SK-N-SH (cell line): Measurements from ENCODE around the gene ANKRD12. TPM values are rescaled to one million over a fixed set of nuclear protein-coding genes. Genes with fewer than 3 reads are reported as not detected.

Source experiments
- CTCF ChIA-PET: fragments of 300-600, 350-600 bp; formaldehyde crosslinking; extraction: SDS; loops from one replicate; lab custom pipeline; 2021; lab: Yijun Ruan, JAX
- POLR2A ChIA-PET: fragments of 350-600 bp; sonication (Branson Sonifier 250); formaldehyde crosslinking; extraction: SDS; loops from one replicate; lab custom pipeline; 2020; ENCODE audit warnings: antibody characterized with exemption, inconsistent platforms; lab: Yijun Ruan, JAX
- DNase-seq: peaks from one replicate; pipeline ENCODE4 v3.0.0; 2012
- H2AFZ ChIP-seq: fragments of 200-600 bp; sonication (generic); 2 replicates; pipeline ENCODE4 v1.8.1; 2016; ENCODE audit warnings: antibody characterized with exemption, mild to moderate bottlenecking, low read depth
- H3F3A ChIP-seq: fragments of 200-600 bp; sonication (generic); replicated peaks from 2 replicates; pipeline ENCODE3; 2016; ENCODE audit warnings: antibody characterized with exemption, mild to moderate bottlenecking; ENCODE audit not compliant: insufficient read depth
- H3K27ac ChIP-seq, 2 experiments: fragments of 200-500 bp in 1 of 2; fragments of 200-600 bp in 1 of 2; sonication (Bioruptor generic) in 1 of 2; sonication (generic), shearing (Covaris generic) in 1 of 2; 2 replicates each; pipeline versions ENCODE4 v1.5.1 to v1.6.1; 2014 to 2016; ENCODE audit warnings: low read depth in 2 of 2, inconsistent platforms in 1 of 2, low read length in 1 of 2, mild to moderate bottlenecking in 1 of 2, mixed read lengths in 1 of 2
- H3K27me3 ChIP-seq: fragments of 200-600 bp; sonication (generic), shearing (Covaris generic); 2 replicates; pipeline ENCODE4 v1.6.1; 2016; ENCODE audit warnings: mixed run types; ENCODE audit not compliant: insufficient read depth
- H3K36me3 ChIP-seq, 2 experiments: fragments of 200-500 bp in 1 of 2; fragments of 200-600 bp in 1 of 2; sonication (Bioruptor generic) in 1 of 2; sonication (generic) in 1 of 2; replicated peaks in 1 of 2; 2 replicates each; pipeline versions ENCODE3 to v1.5.1; 2014 to 2016; ENCODE audit warnings: low read length in 1 of 2, mild to moderate bottlenecking in 1 of 2; ENCODE audit not compliant: insufficient read depth in 2 of 2, control insufficient read depth in 1 of 2
- H3K4me1 ChIP-seq, 2 experiments: fragments of 200-500 bp in 1 of 2; fragments of 200-600 bp in 1 of 2; sonication (Bioruptor generic) in 1 of 2; sonication (generic), shearing (Covaris generic) in 1 of 2; 2 replicates each; pipeline versions ENCODE4 v1.5.1 to v1.6.1; 2014 to 2016; ENCODE audit warnings: low read depth in 1 of 2, low read length in 1 of 2, mixed run types in 1 of 2; ENCODE audit not compliant: insufficient read depth in 2 of 2, control insufficient read depth in 1 of 2
- H3K4me2 ChIP-seq: fragments of 200-600 bp; sonication (generic), shearing (Covaris generic); 2 replicates; pipeline ENCODE4 v1.6.1; 2017; ENCODE audit warnings: mixed run types
- H3K4me3 ChIP-seq, 2 experiments: fragments of 200-500 bp in 1 of 2; fragments of 200-600 bp in 1 of 2; sonication (Bioruptor generic) in 1 of 2; sonication (generic), shearing (Covaris generic) in 1 of 2; 2 replicates each; pipeline versions ENCODE4 v1.5.1 to v1.8.1; 2014 to 2016; ENCODE audit warnings: low read depth in 2 of 2, inconsistent platforms in 1 of 2, low read length in 1 of 2, mild to moderate bottlenecking in 1 of 2, mixed read lengths in 1 of 2, moderate library complexity in 1 of 2
- H3K79me2 ChIP-seq: fragments of 200-600 bp; sonication (generic); 2 replicates; pipeline ENCODE4 v1.8.1; 2017; ENCODE audit warnings: mild to moderate bottlenecking; ENCODE audit not compliant: insufficient read depth
- H3K9ac ChIP-seq: fragments of 200-600 bp; sonication (generic); 2 replicates; pipeline ENCODE4 v1.6.1; 2017; ENCODE audit warnings: mixed run types
- H3K9me2 ChIP-seq: fragments of 200-600 bp; sonication (generic); 2 replicates; pipeline ENCODE4 v1.6.1; 2017; ENCODE audit warnings: mixed run types
- H3K9me3 ChIP-seq: fragments of 200-600 bp; sonication (generic); 2 replicates; pipeline ENCODE4 v1.6.1; 2017; ENCODE audit warnings: mixed run types, mild to moderate bottlenecking, moderate library complexity
- H4K20me1 ChIP-seq: fragments of 200-600 bp; sonication (generic); 2 replicates; pipeline ENCODE4 v1.6.1; 2017; ENCODE audit warnings: mild to moderate bottlenecking, mixed run types; ENCODE audit not compliant: insufficient read depth
- CHD2 ChIP-seq: fragments of 150-350 bp; IDR thresholded peaks from 2 replicates; pipeline ENCODE4 v1.6.1; 2018; ENCODE audit warnings: low read length; ENCODE audit not compliant: partially characterized antibody
- FOXJ3 ChIP-seq: sonication (generic); formaldehyde crosslinking; IDR thresholded peaks from 2 replicates; pipeline ENCODE4 v1.5.1; 2020; ENCODE audit warnings: mild to moderate bottlenecking, missing genetic modification reagents
- JUND ChIP-seq: IDR thresholded peaks from 2 replicates; pipeline ENCODE4 v1.4.0; 2012
- MXI1 ChIP-seq: IDR thresholded peaks from 2 replicates; pipeline ENCODE4 v1.6.1; 2012; ENCODE audit warnings: mild to moderate bottlenecking, low read depth, low read length, improper control_type of control experiment
- TAF1 ChIP-seq: IDR thresholded peaks from 2 replicates; pipeline ENCODE4 v1.6.1; 2012; ENCODE audit warnings: low read depth, mild to moderate bottlenecking, low read length, moderate library complexity, borderline replicate concordance
- TCF12 ChIP-seq: IDR thresholded peaks from 2 replicates; pipeline ENCODE4 v1.4.0; 2012
- YY1 ChIP-seq: IDR thresholded peaks from 2 replicates; pipeline ENCODE4 v1.4.0; 2012; ENCODE audit warnings: low read depth, mild to moderate bottlenecking
- WGBS: methylation state at CpG from one replicate; pipeline ENCODE4 v1.1.6; 2017; ENCODE audit warnings: low lambda C conversion rate; 5-methylcytosine and 5-hydroxymethylcytosine counted together
- polyA plus RNA-seq, 3 experiments: library from polyadenylated mRNA; depleted of rRNA; stranded (reverse); fragments of >200 nt; gene quantifications; 2 replicates each; pipeline ENCODE4 v1.2.3, GENCODE V29; 2012
- TF ChIP-seq, protein P1 (sequence below): IDR thresholded peaks from 2 replicates; pipeline ENCODE4 v1.4.0; 2012; ENCODE audit warnings: low read depth, borderline replicate concordance
- TF ChIP-seq, protein P2 (sequence below): IDR thresholded peaks from 2 replicates; pipeline ENCODE4 v1.4.0; 2012; ENCODE audit warnings: low read depth
- TF ChIP-seq, protein P3 (sequence below): fragments of 200-600 bp; sonication (generic); IDR thresholded peaks from 2 replicates; pipeline ENCODE4 v1.6.1; 2017; ENCODE audit warnings: antibody characterized with exemption, mild to moderate bottlenecking, moderate library complexity

Gene ANKRD12
- polyA plus RNA-seq, 1 of the 3 experiments (the other 2 are of a cell fraction), result 1.3 TPM

DNA sequence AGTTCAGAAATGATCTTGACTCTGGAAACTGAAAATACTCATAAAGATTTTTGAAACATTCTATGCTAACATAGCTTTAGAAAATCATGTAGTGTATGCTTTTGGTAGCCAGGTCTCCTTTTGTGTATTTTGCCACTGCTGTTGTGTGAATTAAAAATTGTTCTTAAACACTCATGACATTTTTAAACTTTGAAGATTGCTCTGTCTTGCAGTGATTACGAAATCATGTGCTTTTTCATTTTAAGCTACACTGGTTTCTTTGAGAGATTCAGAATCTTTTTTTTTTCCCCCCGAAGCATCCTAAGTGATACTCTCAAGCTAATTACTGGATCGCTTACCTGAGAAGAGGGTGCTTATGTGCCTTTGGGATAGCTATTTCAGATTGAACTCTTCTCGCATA, 60.0 kb downstream of the ANKRD12 start:
- no peaks in the 10 kb centered on the region for H3F3A ChIP-seq
- no peaks in the 10 kb centered on the region for H3K9me3 ChIP-seq
- no peak overlapping the region for H2AFZ ChIP-seq
- H3K4me2 ChIP-seq, result no peak overlapping the region
- H4K20me1 ChIP-seq, result no peaks in the 10 kb centered on the region
- no peaks in the 10 kb centered on the region for H3K27me3 ChIP-seq
- peaks cover 8% of the 10 kb centered on the region; the same call in 1 of the 2 replicates for H3K79me2 ChIP-seq
- no peak overlapping the region for H3K9ac ChIP-seq
- H3K36me3 ChIP-seq, result peaks cover 6 to 31% of the 10 kb centered on the region in 2 experiments
- ChIA-PET POLR2A (no interaction called here), CTCF (no interaction called here)
- no peaks in the 10 kb centered on the region for H3K9me2 ChIP-seq
- H3K27ac ChIP-seq, result no peak overlapping the region
- H3K4me1 ChIP-seq, result no peaks in the 10 kb centered on the region
- TF ChIP-seq, protein P1, sequence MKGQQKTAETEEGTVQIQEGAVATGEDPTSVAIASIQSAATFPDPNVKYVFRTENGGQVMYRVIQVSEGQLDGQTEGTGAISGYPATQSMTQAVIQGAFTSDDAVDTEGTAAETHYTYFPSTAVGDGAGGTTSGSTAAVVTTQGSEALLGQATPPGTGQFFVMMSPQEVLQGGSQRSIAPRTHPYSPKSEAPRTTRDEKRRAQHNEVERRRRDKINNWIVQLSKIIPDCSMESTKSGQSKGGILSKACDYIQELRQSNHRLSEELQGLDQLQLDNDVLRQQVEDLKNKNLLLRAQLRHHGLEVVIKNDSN, result no peak
- TF ChIP-seq FOXJ3 (CRISPR knock-in tag), result no peak
- TF ChIP-seq, protein P2, sequence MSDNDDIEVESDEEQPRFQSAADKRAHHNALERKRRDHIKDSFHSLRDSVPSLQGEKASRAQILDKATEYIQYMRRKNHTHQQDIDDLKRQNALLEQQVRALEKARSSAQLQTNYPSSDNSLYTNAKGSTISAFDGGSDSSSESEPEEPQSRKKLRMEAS, result no peak
- no peak for TF ChIP-seq MXI1
- no peak for TF ChIP-seq CHD2
- TF ChIP-seq TAF1, result no peak
- TF ChIP-seq, protein P3, sequence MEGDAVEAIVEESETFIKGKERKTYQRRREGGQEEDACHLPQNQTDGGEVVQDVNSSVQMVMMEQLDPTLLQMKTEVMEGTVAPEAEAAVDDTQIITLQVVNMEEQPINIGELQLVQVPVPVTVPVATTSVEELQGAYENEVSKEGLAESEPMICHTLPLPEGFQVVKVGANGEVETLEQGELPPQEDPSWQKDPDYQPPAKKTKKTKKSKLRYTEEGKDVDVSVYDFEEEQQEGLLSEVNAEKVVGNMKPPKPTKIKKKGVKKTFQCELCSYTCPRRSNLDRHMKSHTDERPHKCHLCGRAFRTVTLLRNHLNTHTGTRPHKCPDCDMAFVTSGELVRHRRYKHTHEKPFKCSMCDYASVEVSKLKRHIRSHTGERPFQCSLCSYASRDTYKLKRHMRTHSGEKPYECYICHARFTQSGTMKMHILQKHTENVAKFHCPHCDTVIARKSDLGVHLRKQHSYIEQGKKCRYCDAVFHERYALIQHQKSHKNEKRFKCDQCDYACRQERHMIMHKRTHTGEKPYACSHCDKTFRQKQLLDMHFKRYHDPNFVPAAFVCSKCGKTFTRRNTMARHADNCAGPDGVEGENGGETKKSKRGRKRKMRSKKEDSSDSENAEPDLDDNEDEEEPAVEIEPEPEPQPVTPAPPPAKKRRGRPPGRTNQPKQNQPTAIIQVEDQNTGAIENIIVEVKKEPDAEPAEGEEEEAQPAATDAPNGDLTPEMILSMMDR, result no peak
- TF ChIP-seq JUND, result no peak
- no peak for TF ChIP-seq YY1
- no peak for DNase-seq
- H3K4me3 ChIP-seq, result no peak overlapping the region
- WGBS, result 98% methylated on average over 4 of the region's 4 CpGs

DNA sequence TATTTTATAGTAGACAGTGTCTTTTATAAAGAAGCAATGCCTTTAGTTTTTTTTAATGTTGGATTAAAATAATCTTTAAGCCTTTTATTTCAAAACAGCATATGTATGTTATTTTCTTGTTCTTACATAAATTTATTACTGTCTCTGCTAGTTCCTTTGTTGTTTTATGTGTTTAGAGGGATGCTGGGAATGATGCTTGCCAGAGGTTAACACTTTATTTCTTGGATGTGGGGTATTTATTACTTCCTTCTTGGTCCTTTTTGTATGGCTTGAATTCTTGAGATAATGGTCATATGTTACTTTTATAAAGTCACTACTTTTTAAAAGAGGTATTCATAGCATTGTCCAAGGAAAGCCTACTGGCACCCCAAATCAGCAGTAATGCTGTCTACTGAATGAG, 63.1 kb downstream of the ANKRD12 start:
- no peaks in the 10 kb centered on the region for H3K4me1 ChIP-seq
- no peak for TF ChIP-seq TCF12
- peaks cover 4% of the 10 kb centered on the region; the same call in 1 of the 2 replicates for H3K79me2 ChIP-seq
- no peak overlapping the region for H2AFZ ChIP-seq
- no peaks in the 10 kb centered on the region for H4K20me1 ChIP-seq
- DNase-seq, result no peak
- no peaks in the 10 kb centered on the region for H3K9me2 ChIP-seq
- POLR2A ChIA-PET, result no interaction called here
- no peak overlapping the region for H3K27ac ChIP-seq
- CTCF ChIA-PET, result interaction anchor here (1.3 kb wide), 1 partner anchor 14 kb away, joined by 3 read pairs; no protein-coding TSS in a partner anchor
- peaks cover 13 to 40% of the 10 kb centered on the region in 2 experiments for H3K36me3 ChIP-seq
- H3K4me3 ChIP-seq, result no peak overlapping the region
- H3K9me3 ChIP-seq, result no peaks in the 10 kb centered on the region
- no peak overlapping the region for H3K9ac ChIP-seq
- H3K27me3 ChIP-seq, result no peaks in the 10 kb centered on the region
- H3F3A ChIP-seq, result no peaks in the 10 kb centered on the region
- no peak overlapping the region for H3K4me2 ChIP-seq
